ENCODE data around the gene NRP2. TPM values are rescaled to one million over a fixed set of nuclear protein-coding genes. Genes with fewer than 3 reads are reported as not detected.

Gene NRP2
- total and polyA plus RNA-seq, 2 of the 13 experiments (the other 11 are each of a cell fraction or from before 2014, with no cell fraction given): 0.65 to 1.4 TPM

DNA sequence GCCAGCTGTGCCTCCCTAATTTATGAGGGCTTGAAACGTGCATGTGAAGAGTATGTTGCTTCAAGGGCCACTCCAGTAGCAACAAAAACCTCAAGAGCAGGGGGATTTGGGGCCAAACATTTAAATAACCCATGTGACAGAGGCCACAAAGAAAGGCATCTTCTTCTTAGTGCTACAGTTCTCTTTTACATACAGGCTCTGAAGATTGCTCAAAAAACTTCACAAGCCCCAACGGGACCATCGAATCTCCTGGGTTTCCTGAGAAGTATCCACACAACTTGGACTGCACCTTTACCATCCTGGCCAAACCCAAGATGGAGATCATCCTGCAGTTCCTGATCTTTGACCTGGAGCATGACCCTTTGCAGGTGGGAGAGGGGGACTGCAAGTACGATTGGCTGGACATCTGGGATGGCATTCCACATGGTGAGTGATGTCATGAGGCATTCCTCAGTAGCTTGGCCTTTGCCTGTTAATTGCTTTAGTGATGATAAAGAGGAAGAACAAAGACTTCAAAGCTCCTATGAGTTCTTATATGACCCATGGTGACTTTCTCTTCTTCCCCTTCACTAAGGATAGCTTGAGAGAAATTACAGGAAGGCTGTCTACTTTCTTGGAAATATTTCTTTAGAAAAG, 40.1 kb downstream of the NRP2 start:
- H3K9ac ChIP-seq (ENCODE audit: insufficient read depth, low read depth, low read length): no peak overlapping the region
- no peak overlapping the region for H3K4me2 ChIP-seq (ENCODE audit: low read depth, low read length)
- TF ChIP-seq MLLT10 (CRISPR knock-in tag; IDR thresholded peaks at IDR 0.05) (no peak), CTCF (CRISPR knock-in tag; IDR thresholded peaks at IDR 0.05) (no peak), DMTF1 (CRISPR knock-in tag; IDR thresholded peaks at IDR 0.05) (no peak), ZNF558 (CRISPR knock-in tag; IDR thresholded peaks at IDR 0.05; ENCODE audit: borderline replicate concordance) (no peak), MATR3 (CRISPR knock-in tag; IDR thresholded peaks at IDR 0.05) (no peak), FOXA3 (CRISPR knock-in tag; IDR thresholded peaks at IDR 0.05) (no peak), ZNF737 (CRISPR knock-in tag; IDR thresholded peaks at IDR 0.05; ENCODE audit: borderline replicate concordance) (no peak), MTA1 (CRISPR knock-in tag; IDR thresholded peaks at IDR 0.05; ENCODE audit: borderline replicate concordance) (no peak), SPEN (CRISPR knock-in tag; IDR thresholded peaks at IDR 0.05; ENCODE audit: low read depth) (no peak), ETV5 (CRISPR knock-in tag; IDR thresholded peaks at IDR 0.05; ENCODE audit: borderline replicate concordance) (no peak)
- TF ChIP-seq, protein P1, sequence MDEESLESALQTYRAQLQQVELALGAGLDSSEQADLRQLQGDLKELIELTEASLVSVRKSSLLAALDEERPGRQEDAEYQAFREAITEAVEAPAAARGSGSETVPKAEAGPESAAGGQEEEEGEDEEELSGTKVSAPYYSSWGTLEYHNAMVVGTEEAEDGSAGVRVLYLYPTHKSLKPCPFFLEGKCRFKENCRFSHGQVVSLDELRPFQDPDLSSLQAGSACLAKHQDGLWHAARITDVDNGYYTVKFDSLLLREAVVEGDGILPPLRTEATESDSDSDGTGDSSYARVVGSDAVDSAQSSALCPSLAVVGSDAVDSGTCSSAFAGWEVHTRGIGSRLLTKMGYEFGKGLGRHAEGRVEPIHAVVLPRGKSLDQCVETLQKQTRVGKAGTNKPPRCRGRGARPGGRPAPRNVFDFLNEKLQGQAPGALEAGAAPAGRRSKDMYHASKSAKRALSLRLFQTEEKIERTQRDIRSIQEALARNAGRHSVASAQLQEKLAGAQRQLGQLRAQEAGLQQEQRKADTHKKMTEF (CRISPR knock-in tag; IDR thresholded peaks at IDR 0.05): no peak
- no peaks in the 10 kb centered on the region for H3K9me3 ChIP-seq (ENCODE audit: low read length)
- H3K27ac ChIP-seq (ENCODE audit: extremely low read length, insufficient read depth, low read length): no peak overlapping the region
- no peaks in the 10 kb centered on the region for H4K20me1 ChIP-seq (ENCODE audit: insufficient read depth, low read length)
- no peak overlapping the region for H3K4me3 ChIP-seq (replicated peaks in 1 of 3; ENCODE audit: insufficient read depth in 1 of 3, low read depth in 2 of 3, low read length in 3 of 3)
- peaks cover 38% of the 10 kb centered on the region for H3K4me1 ChIP-seq (ENCODE audit: insufficient read depth, low read length)
- no TSS peak for BruUV-seq (replicated peaks)
- DNase-seq (ENCODE audit: low spot score) (no peak), ATAC-seq (no peak), FAIRE-seq (no peak)
- in situ Hi-C loops (cut with HindIII; ENCODE audit: extremely low pct_ligation_motif_present, low pct_unique_long_range_greater_than_20kb) (no loop called here), intact Hi-C loops (cut with micrococcal nuclease; ENCODE audit: unreplicated experiment) (no loop called here)
- no peaks in the 10 kb centered on the region for H3K36me3 ChIP-seq (replicated peaks in 1 of 2; ENCODE audit: control insufficient read depth in 1 of 2, insufficient read depth in 2 of 2, low read length in 2 of 2)
- no peaks in the 10 kb centered on the region for H3K27me3 ChIP-seq (ENCODE audit: control insufficient read depth in 1 of 2, insufficient read depth in 2 of 2, low read length in 2 of 2)
- H3K79me2 ChIP-seq (ENCODE audit: insufficient read depth, low read length): no peaks in the 10 kb centered on the region
- ChIA-PET POLR2A (no interaction called here), CTCF (ENCODE audit: low intra/inter-chr PET ratio, low total read pairs) (no interaction called here)
- H2AFZ ChIP-seq (ENCODE audit: low read length): no peak overlapping the region
- 31% methylated on average over 4 of the region's 4 CpGs for WGBS (ENCODE audit: low lambda C conversion rate)
